GM19467 (cell line): ENCODE measurements around the gene IPPK.

Experiments used
- ATAC-seq: cut with Tn5 transposase; IDR thresholded peaks from one replicate; pipeline ENCODE4 v1.9.1; 2021; ENCODE audit warnings: mild to moderate bottlenecking, moderate library complexity; ENCODE audit not compliant: unreplicated experiment

The IPPK gene

GRCh38 chr9:92616655-92617111 is 53.2 kb downstream of the IPPK start:
- no peak for ATAC-seq

GRCh38 chr9:92616199-92616641 is 53.7 kb downstream of the IPPK start:
- no peak for ATAC-seq

DNA sequence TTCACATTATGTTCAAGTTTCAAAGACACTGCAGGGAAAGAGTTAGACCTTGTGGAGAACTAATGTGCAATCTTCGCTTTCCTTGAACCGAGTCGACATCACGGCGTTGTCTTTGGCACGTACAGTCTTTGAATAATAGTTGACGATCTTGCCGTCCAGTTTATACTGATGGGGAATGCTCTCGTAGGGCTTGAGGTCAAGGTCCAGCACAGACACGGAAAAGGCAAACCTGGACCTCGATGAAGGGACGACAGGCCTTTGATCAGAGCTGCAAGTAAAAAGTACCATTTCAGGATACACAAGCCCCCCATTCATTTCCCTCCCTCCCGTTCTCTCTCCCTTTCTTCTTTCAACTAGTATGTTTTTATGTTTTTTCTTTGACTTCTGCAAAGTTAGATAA is 54.1 kb downstream of the IPPK start:
- no peak for ATAC-seq

- ATAC-seq, result no peak
Observed at GRCh38 chr9:92614763-92615461, 55.0 kb downstream of the IPPK start.

GRCh38 chr9:92614123-92614510 is 55.8 kb downstream of the IPPK start:
- no peak for ATAC-seq

GRCh38 chr9:92613268-92614122 is 56.4 kb downstream of the IPPK start:
- no peak for ATAC-seq

DNA sequence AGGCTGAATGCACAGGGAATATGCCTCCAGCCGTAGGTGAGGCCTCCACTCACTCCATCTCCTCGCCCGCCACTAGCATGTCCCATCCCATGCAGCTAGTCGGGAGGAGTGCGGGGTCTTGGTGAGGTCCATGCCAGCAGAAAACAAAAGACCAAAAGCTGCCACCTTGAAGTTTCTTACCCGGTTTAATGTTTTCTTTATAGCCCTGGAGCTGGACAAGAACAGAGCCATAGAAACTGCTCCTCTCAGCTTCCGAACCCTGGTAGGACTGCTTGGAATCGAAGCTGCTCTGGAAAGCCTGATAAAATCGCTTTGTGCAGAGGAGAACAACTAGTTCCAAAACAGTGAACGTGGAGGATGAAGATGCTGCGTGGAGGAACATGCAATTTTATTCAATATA is 57.1 kb downstream of the IPPK start:
- no peak for ATAC-seq

- no peak for ATAC-seq
Observed at GRCh38 chr9:92612292-92612691, 57.6 kb downstream of the IPPK start.

- no peak for ATAC-seq
Observed at GRCh38 chr9:92611621-92612285, 58.2 kb downstream of the IPPK start.

DNA sequence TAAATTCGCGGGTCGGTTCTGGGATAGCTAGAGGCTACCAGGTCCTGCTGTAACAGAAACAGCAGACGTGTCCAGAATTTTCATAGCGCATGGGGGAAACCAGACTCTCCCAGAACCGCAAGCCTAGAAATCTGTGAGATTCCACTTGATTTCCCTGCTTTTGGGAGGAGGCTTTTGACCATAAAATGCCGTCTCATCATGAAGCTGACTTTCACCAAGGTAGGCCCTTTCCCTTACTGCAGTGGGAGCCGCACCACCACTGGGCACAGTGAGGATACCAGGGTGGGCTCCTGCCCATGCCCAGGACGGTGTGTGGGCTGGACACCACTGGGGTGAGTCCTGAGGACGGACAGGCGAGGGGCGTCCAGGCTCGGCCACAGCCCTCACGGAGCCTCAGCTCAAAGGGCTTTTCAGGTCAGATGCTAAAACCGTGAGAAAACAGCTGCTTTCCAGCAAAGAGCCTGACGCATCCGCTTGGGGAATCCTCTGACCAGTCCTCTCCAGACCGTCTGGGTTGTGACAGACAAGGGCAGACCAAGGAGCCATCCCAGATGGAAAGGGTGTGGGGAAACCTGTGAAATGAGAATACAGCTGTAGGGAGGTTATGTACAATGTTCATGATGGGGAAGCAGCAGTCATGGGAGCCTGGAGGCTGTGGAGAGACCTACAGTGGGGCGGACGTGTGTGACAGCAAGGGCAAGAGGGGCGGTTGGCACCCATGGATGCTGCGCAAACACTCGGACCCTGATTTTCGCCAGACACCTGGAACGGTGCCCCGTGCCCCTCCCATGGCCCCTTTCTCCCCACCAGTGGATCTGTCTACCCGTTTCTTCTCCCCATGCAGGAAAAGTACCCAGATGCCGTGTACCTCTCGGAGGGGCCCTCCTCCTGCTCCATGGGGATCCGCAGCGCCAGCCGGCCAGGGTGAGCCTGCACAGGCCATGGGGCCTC is 59.2 kb downstream of the IPPK start:
- ATAC-seq, result no peak

GRCh38 chr9:92608909-92609445 is 61.0 kb downstream of the IPPK start:
- ATAC-seq, result no peak

GRCh38 chr9:92608241-92608908 is 61.6 kb downstream of the IPPK start:
- ATAC-seq, result no peak

GRCh38 chr9:92607773-92608172 is 62.2 kb downstream of the IPPK start:
- ATAC-seq, result no peak

GRCh38 chr9:92607088-92607487 is 62.8 kb downstream of the IPPK start:
- no peak for ATAC-seq

- ATAC-seq, result no peak
Observed at GRCh38 chr9:92605224-92605623, 64.7 kb downstream of the IPPK start.

DNA sequence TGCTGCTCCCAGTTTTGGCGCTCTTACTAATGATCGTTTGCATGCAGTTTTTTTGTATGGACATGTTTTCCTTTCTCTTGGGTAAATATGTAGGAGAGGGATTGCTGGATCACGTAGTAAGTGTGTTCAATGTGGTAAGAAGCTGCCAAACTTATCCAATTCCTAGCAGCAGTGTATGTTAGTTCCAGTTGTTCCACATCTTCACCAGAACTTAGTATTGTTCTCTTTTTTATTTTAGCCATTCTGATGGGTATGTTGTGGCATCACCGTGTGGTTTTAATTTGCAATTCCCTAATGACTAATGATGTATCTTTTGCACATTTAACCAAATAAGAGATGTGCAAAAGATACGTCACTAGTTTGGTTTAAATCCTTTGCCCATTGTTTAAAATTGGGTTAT is 65.9 kb downstream of the IPPK start:
- no peak for ATAC-seq

DNA sequence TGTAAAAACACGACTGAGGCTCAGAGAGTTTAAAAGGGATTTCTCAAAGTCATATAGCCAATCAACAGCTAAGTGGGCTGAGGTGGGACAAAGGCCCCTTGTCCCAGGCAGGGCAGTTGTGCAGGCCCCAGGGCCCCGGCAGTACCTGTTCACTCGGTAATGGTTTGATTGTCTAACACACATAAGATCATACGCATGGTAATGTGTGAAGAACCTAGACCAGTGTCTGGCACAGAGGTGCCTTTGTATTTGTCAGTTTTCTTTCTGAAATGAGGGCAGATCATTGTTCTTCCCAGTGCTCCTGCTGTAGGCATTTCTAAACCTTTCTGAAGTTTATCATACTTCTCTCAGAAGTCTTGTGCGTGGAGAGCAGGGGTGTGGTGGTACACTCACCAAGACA is 66.8 kb downstream of the IPPK start:
- ATAC-seq, result no peak

- ATAC-seq, result no peak
Observed at GRCh38 chr9:92602413-92602812, 67.5 kb downstream of the IPPK start.

- no peak for ATAC-seq
Observed at GRCh38 chr9:92601451-92601850, 68.5 kb downstream of the IPPK start.
